Measurements from ENCODE around the gene MTUS2. TPM values are rescaled to one million over a fixed set of nuclear protein-coding genes. Genes with fewer than 3 reads are reported as not detected.

Gene MTUS2
- total RNA-seq, 1 experiment from 2014 or later = 0.35 TPM

GRCh38 chr13:28778308-28779215 lies 41.6 kb upstream of the MTUS2 start:
- no peak overlapping the region for H2BK20ac ChIP-seq (ENCODE audit: low read depth, low read length, poor library complexity, severe bottlenecking)
- no peak overlapping the region for H4K91ac ChIP-seq (ENCODE audit: insufficient read length, low read depth, low read length)
- no peaks in the 10 kb centered on the region for H3K79me2 ChIP-seq (ENCODE audit: insufficient read depth, low read length)
- H3K27ac ChIP-seq (ENCODE audit: insufficient read length, low read depth, low read length) = no peak overlapping the region
- H3K9ac ChIP-seq (ENCODE audit: extremely low read depth, insufficient read length, low read length) = no peak overlapping the region
- H3K27me3 ChIP-seq (ENCODE audit: insufficient read depth, low read length) = no peaks in the 10 kb centered on the region
- H3K18ac ChIP-seq (ENCODE audit: insufficient read length, low read depth, low read length) = no peak overlapping the region
- Mint-ChIP-seq H3K36me3 (ENCODE audit: insufficient read depth in 1 of 3, low read depth in 3 of 3) (peaks cover 4 to 9% (median 5%) of the 10 kb centered on the region in 3 experiments), H3K4me3 (no peak overlapping the region), H3K27me3 (ENCODE audit: low read depth) (peaks cover 2% of the 10 kb centered on the region), H3K4me1 (no peaks in the 10 kb centered on the region), H3K9me3 (peaks cover 11 to 26% of the 10 kb centered on the region in 2 experiments), H3K27ac (no peak overlapping the region)
- H4K5ac ChIP-seq (ENCODE audit: insufficient read length, low read depth, low read length) = no peak overlapping the region
- H2BK120ac ChIP-seq (ENCODE audit: low read depth, low read length, poor library complexity, severe bottlenecking) = no peak overlapping the region
- H3K4me2 ChIP-seq (ENCODE audit: insufficient read depth, insufficient read length, low read length) = no peak overlapping the region
- DNase-seq = no peak
- H2BK15ac ChIP-seq (ENCODE audit: low read depth, low read length) = no peak overlapping the region
- no peak overlapping the region for H4K8ac ChIP-seq (replicated peaks; ENCODE audit: insufficient read length, low read depth, low read length)
- no peaks in the 10 kb centered on the region for H3K79me1 ChIP-seq (ENCODE audit: insufficient read depth, low read depth, low read length, poor library complexity, severe bottlenecking)
- no CpG with 5 or more reads among the region's 48 CpGs for WGBS (ENCODE audit: extremely low coverage, insufficient read length, low lambda C conversion rate)
- H3K23me2 ChIP-seq (ENCODE audit: insufficient read length, low read depth, low read length, poor library complexity, severe bottlenecking) = no peaks in the 10 kb centered on the region
- no peak overlapping the region for H2BK12ac ChIP-seq (ENCODE audit: insufficient read length, low read depth, low read length)
- H3K4me1 ChIP-seq (ENCODE audit: insufficient read depth, low read length) = no peaks in the 10 kb centered on the region
- H3T11ph ChIP-seq (ENCODE audit: low read length) = no peak overlapping the region
- H2AK5ac ChIP-seq (ENCODE audit: insufficient read length, low read length) = no peak overlapping the region
- H3K4ac ChIP-seq (ENCODE audit: low read depth, low read length) = no peak overlapping the region
- H3K14ac ChIP-seq (ENCODE audit: insufficient read depth, low read length) = no peak overlapping the region
- H3K9me3 ChIP-seq (ENCODE audit: control insufficient read depth, low read depth, low read length) = no peaks in the 10 kb centered on the region
- H2BK5ac ChIP-seq (ENCODE audit: insufficient read length, low read length) = no peak overlapping the region
- TF ChIP-seq CTCF (conservative IDR thresholded peaks at IDR 0.05) = no peak
- H3K23ac ChIP-seq (ENCODE audit: insufficient read length, low read depth, low read length) = no peak overlapping the region
- no peak overlapping the region for H3K56ac ChIP-seq (ENCODE audit: insufficient read length, low read depth, low read length)
- H4K20me1 ChIP-seq (ENCODE audit: control insufficient read depth, insufficient read depth, insufficient read length) = no peaks in the 10 kb centered on the region
- no peak overlapping the region for H2AFZ ChIP-seq (ENCODE audit: low read length)

All from H9 (cell line).